K562 (cell line): ENCODE results near the gene ETDC. TPM values are rescaled to one million over a fixed set of nuclear protein-coding genes. Genes with fewer than 3 reads are reported as not detected.

Experiments used
- ATAC-seq: fragments of 200-7000 bp; cut with Tn5 transposase; 3 replicates; pipeline ENCODE4 v1.9.1; 2020; ENCODE audit warnings: moderate library complexity
- BruUV-seq: library from RNA; stranded (reverse); fragments of 400-500 nt; replicated peaks from 2 replicates; lab custom pipeline; 2021; lab: Mats Ljungman, UMichigan
- CTCF ChIA-PET: fragments of 300-600 bp; formaldehyde crosslinking; extraction: SDS; loops from one replicate; lab custom pipeline; 2021; ENCODE audit warnings: low intra/inter-chr PET ratio; lab: Yijun Ruan, JAX
- POLR2A ChIA-PET: fragments of 300-600, 350-650 bp; sonication (Branson Sonifier 250); formaldehyde crosslinking; extraction: SDS; loops from one replicate; lab custom pipeline; 2021; ENCODE audit warnings: antibody characterized with exemption, inconsistent platforms; lab: Yijun Ruan, JAX
- DNase-seq, 4 experiments: peaks; one replicate each; pipeline versions ENCODE4 v3.0.0 to v3.0.0-alpha.2; 2011 to 2018; ENCODE audit warnings: low spot score in 3 of 4, mixed read lengths in 3 of 4; ENCODE audit errors: extremely low read depth in 1 of 4
- FAIRE-seq: peaks from 2 replicates; lab custom pipeline; 2011; peaks lifted over from hg19 to GRCh38; lab: Jason Lieb, UNC
- H2AFZ ChIP-seq: 2 replicates; pipeline ENCODE4 v1.6.0; 2011; ENCODE audit warnings: low read depth, low read length, control low read depth, inconsistent platforms
- H3K27ac ChIP-seq: fragments of 200-600 bp; 3 replicates; pipeline ENCODE4 v1.8.0; 2011; ENCODE audit warnings: low read depth, mild to moderate bottlenecking, control low read depth, inconsistent platforms, low read length, moderate library complexity, mixed read lengths; ENCODE audit errors: extremely low read depth
- H3K27me3 ChIP-seq, 2 experiments: fragments of 300-600 bp in 1 of 2; 2 replicates in 1 of 2; 3 replicates in 1 of 2; pipeline versions ENCODE4 v1.6.0 to v1.8.0; 2011; ENCODE audit warnings: inconsistent platforms in 2 of 2, low read length in 2 of 2, mild to moderate bottlenecking in 1 of 2, mixed read lengths in 1 of 2, moderate library complexity in 1 of 2; ENCODE audit not compliant: control insufficient read depth in 2 of 2, insufficient read depth in 2 of 2
- H3K36me3 ChIP-seq: fragments of 300-600 bp; 3 replicates; pipeline ENCODE4 v1.8.0; 2011; ENCODE audit warnings: mild to moderate bottlenecking, low read length, inconsistent platforms; ENCODE audit not compliant: control insufficient read depth, insufficient read depth
- H3K4me1 ChIP-seq, 2 experiments: fragments of 200-600 bp in 1 of 2; replicated peaks in 1 of 2; 2 replicates in 1 of 2; 3 replicates in 1 of 2; pipeline versions ENCODE4 v1.5.1 to v1.8.0; 2011; ENCODE audit warnings: inconsistent platforms in 2 of 2, low read length in 2 of 2, mild to moderate bottlenecking in 1 of 2, mixed read lengths in 1 of 2, moderate library complexity in 1 of 2; ENCODE audit not compliant: control insufficient read depth in 2 of 2, insufficient read depth in 2 of 2
- H3K4me2 ChIP-seq: 2 replicates; pipeline ENCODE4 v1.6.1; 2011; ENCODE audit warnings: low read length, control low read depth, inconsistent platforms, mixed read lengths; ENCODE audit not compliant: insufficient read depth
- H3K4me3 ChIP-seq: fragments of 200-600 bp; sonication (generic), shearing (Covaris generic); 2 replicates; pipeline ENCODE4 v1.5.1; 2016; ENCODE audit warnings: control low read depth, inconsistent platforms
- H3K79me2 ChIP-seq: fragments of 200-600 bp; 3 replicates; pipeline ENCODE4 v1.8.0; 2011; ENCODE audit warnings: low read length, inconsistent platforms; ENCODE audit not compliant: control insufficient read depth, insufficient read depth
- H3K9ac ChIP-seq, 2 experiments: 2 replicates each; pipeline versions ENCODE4 v1.6.0 to v1.6.1; 2011; ENCODE audit warnings: low read depth in 2 of 2, low read length in 2 of 2, control low read depth in 1 of 2, inconsistent platforms in 1 of 2, mild to moderate bottlenecking in 1 of 2, mixed read lengths in 1 of 2; ENCODE audit not compliant: insufficient read depth in 1 of 2
- H3K9me1 ChIP-seq: one replicate; pipeline ENCODE4 v1.6.0; 2011; ENCODE audit warnings: inconsistent platforms, mild to moderate bottlenecking, low read length, moderate library complexity; ENCODE audit not compliant: control insufficient read depth, insufficient read depth
- H3K9me3 ChIP-seq: replicated peaks from 2 replicates; pipeline ENCODE4 v1.5.1; 2011; ENCODE audit warnings: low read depth, low read length, inconsistent platforms; ENCODE audit not compliant: control insufficient read depth, insufficient read depth
- H4K20me1 ChIP-seq: replicated peaks from 2 replicates; pipeline ENCODE4 v1.6.1; 2011; ENCODE audit warnings: low read length, inconsistent platforms, mixed read lengths; ENCODE audit not compliant: control insufficient read depth, insufficient read depth
- CBFB ChIP-seq: sonication (generic); formaldehyde crosslinking; IDR thresholded peaks from 2 replicates; pipeline ENCODE4 v1.4.0; 2020; ENCODE audit warnings: mild to moderate bottlenecking, missing genetic modification reagents
- CEBPG ChIP-seq, 3 experiments: fragments of 200-800 bp in 1 of 3; sonication (Bioruptor generic) in 1 of 3; sonication (generic) in 1 of 3; formaldehyde crosslinking in 1 of 3; IDR thresholded peaks in 2 of 3; conservative IDR thresholded peaks in 1 of 3; 2 replicates each; pipeline versions ENCODE4 v1.6.1 to v1.8.0; 2016 to 2022; ENCODE audit warnings: missing compliant biosample characterization in 2 of 3, missing genetic modification characterization in 2 of 3, mild to moderate bottlenecking in 1 of 3, missing genetic modification reagents in 1 of 3
- GTF2E2 ChIP-seq: fragments of 200-800 bp; sonication (Bioruptor generic); IDR thresholded peaks from 2 replicates; pipeline ENCODE4 v1.6.1; 2016; ENCODE audit warnings: missing genetic modification characterization, missing compliant biosample characterization
- HEY1 ChIP-seq: fragments of 250-450 bp; sonication (Bioruptor Pico); IDR thresholded peaks from 2 replicates; pipeline ENCODE4 v1.5.0; 2020; ENCODE audit warnings: mild to moderate bottlenecking, moderate library complexity, borderline replicate concordance
- LCOR ChIP-seq: sonication (generic); formaldehyde crosslinking; IDR thresholded peaks from 2 replicates; pipeline ENCODE4 v1.8.0; 2022; ENCODE audit warnings: mild to moderate bottlenecking, missing genetic modification reagents
- MCM2 ChIP-seq: fragments of 450-650 bp; IDR thresholded peaks from 2 replicates; pipeline ENCODE4 v1.6.1; 2017; ENCODE audit warnings: low read depth, mild to moderate bottlenecking
- MCM7 ChIP-seq, 2 experiments: fragments of 450-650 bp; IDR thresholded peaks; 2 replicates each; pipeline ENCODE4 v1.6.1; 2016 to 2018
- STAG1 ChIP-seq: sonication (generic); formaldehyde crosslinking; IDR thresholded peaks from 2 replicates; pipeline ENCODE4 v1.5.0; 2020; ENCODE audit warnings: missing genetic modification reagents, borderline replicate concordance
- ZNF12 ChIP-seq: sonication (generic); formaldehyde crosslinking; IDR thresholded peaks from 2 replicates; pipeline ENCODE4 v1.4.0; 2020; ENCODE audit warnings: mild to moderate bottlenecking, missing genetic modification reagents
- ZNF165 ChIP-seq: fragments of 250-450 bp; sonication (Bioruptor Pico); IDR thresholded peaks from 2 replicates; pipeline ENCODE4 v1.4.0; 2020; ENCODE audit warnings: borderline replicate concordance
- ZNF253 ChIP-seq: fragments of 250-450 bp; sonication (Bioruptor Pico); conservative IDR thresholded peaks from 2 replicates; pipeline ENCODE4 v1.6.1; 2021; ENCODE audit warnings: mild to moderate bottlenecking
- ZNF668 ChIP-seq: fragments of 250-450 bp; sonication (Bioruptor Pico); IDR thresholded peaks from 2 replicates; pipeline ENCODE4 v1.8.0; 2022; ENCODE audit warnings: mild to moderate bottlenecking, inconsistent platforms
- WGBS: fragments of 100-300 bp; shearing (Covaris generic); methylation state at CpG from one replicate; pipeline ENCODE4 v1.1.6; 2016; ENCODE audit warnings: low coverage, mixed read lengths; ENCODE audit not compliant: insufficient coverage; ENCODE audit errors: missing lambda C conversion rate; 5-methylcytosine and 5-hydroxymethylcytosine counted together
- in situ Hi-C: fragments of 300-500 bp; cut with MboI; formaldehyde crosslinking; loops from 4 replicates; pipeline ENCODE4 v1.15.0; 2018; ENCODE audit warnings: inconsistent platforms, mixed read lengths
- intact Hi-C: fragments of 100-400 bp; cut with micrococcal nuclease; formaldehyde crosslinking; loops from 2 replicates; pipeline ENCODE4 v1.14.2; 2022
- polyA plus RNA-seq, 8 experiments: library from polyadenylated mRNA; depleted of rRNA in 4 of 8; stranded (reverse) in 5 of 8; unstranded in 3 of 8; fragments of >200 nt; fragmentation: Nextera tagmentation in 2 of 8; fragmentation: Illumina TruSeq in 1 of 8; extraction: Ambion mirVana in 2 of 8; extraction: Trizol in 1 of 8; gene quantifications; 2 replicates each; pipeline versions ENCODE4 v1.2.1 to v1.2.3, GENCODE V29; 2011 to 2014; ENCODE audit warnings: inconsistent platforms in 1 of 8, missing spikeins in 1 of 8
- total RNA-seq, 7 experiments: library from RNA; depleted of rRNA in 6 of 7; stranded (reverse); fragments of >200 nt in 6 of 7; fragmentation: Illumina TruSeq in 2 of 7; extraction: Trizol in 2 of 7; gene quantifications; 2 replicates each; pipeline versions ENCODE4 v1.2.1 to v1.2.3, GENCODE V29; 2011 to 2021; ENCODE audit warnings: low replicate concordance in 1 of 7
- TF ChIP-seq, protein P1 (sequence below): fragments of 250-450 bp; sonication (Bioruptor Pico); IDR thresholded peaks from 2 replicates; pipeline ENCODE4 v1.5.1; 2021; ENCODE audit warnings: mild to moderate bottlenecking

ETDC gene
- total and polyA plus RNA-seq, 9 of the 15 experiments (the other 6 are each of a cell fraction or from before 2014, with no cell fraction given): not detected

- TF ChIP-seq ZNF668 (CRISPR knock-in tag) (no peak), CEBPG (CRISPR knock-in tag; IDR thresholded peaks at IDR 0.05) (no peak), CEBPG (tag; conservative IDR thresholded peaks at IDR 0.05 in 1 of 2, IDR thresholded peaks at IDR 0.05 in 1 of 2) (no peak), ZNF253 (CRISPR knock-in tag) (no peak), CBFB (CRISPR knock-in tag) (no peak), STAG1 (CRISPR knock-in tag) (no peak), MCM7 (IDR thresholded peaks at IDR 0.05) (no peak), MCM2 (no peak), LCOR (CRISPR knock-in tag) (no peak)
Measured at GRCh38 chrX:135330706-135331105, 21.4 kb downstream of the ETDC start (continued).

- WGBS: 24% methylated on average over 2 of the region's 2 CpGs
Measured at GRCh38 chrX:135331525-135331924, 22.2 kb downstream of the ETDC start.

More at GRCh38 chrX:135331525-135331924, 22.2 kb downstream of the ETDC start:
- intact Hi-C loops: no loop called here
- no peak for FAIRE-seq
- H3K4me3 ChIP-seq: no peak overlapping the region
- in situ Hi-C loops: no loop called here
- H3K27ac ChIP-seq: no peak overlapping the region
- no peaks in the 10 kb centered on the region; the same call in 1 of the 2 replicates for H3K9me3 ChIP-seq
- no peaks in the 10 kb centered on the region for H3K27me3 ChIP-seq
- no peak for DNase-seq
- no peak for TF ChIP-seq ZNF12 (CRISPR knock-in tag)
- no peak for TF ChIP-seq HEY1 (CRISPR knock-in tag)
- TF ChIP-seq, protein P1, sequence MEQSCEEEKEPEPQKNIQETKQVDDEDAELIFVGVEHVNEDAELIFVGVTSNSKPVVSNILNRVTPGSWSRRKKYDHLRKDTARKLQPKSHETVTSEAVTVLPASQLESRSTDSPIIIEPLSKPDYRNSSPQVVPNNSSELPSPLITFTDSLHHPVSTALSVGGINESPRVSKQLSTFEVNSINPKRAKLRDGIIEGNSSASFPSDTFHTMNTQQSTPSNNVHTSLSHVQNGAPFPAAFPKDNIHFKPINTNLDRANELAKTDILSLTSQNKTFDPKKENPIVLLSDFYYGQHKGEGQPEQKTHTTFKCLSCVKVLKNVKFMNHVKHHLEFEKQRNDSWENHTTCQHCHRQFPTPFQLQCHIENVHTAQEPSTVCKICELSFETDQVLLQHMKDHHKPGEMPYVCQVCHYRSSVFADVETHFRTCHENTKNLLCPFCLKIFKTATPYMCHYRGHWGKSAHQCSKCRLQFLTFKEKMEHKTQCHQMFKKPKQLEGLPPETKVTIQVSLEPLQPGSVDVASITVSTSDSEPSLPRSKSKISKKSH (CRISPR knock-in tag): no peak
- TF ChIP-seq GTF2E2 (tag): no peak
- no peak for TF ChIP-seq ZNF165 (CRISPR knock-in tag)
- ChIA-PET POLR2A (interaction anchor here (0.6 kb wide), 1 partner anchor 39 kb away, joined by 3 read pairs; no protein-coding TSS in a partner anchor), CTCF (no interaction called here)
- no peak overlapping the region for H3K4me2 ChIP-seq
- ATAC-seq: no peak
- H3K9me1 ChIP-seq: no peaks in the 10 kb centered on the region
- H3K36me3 ChIP-seq: no peaks in the 10 kb centered on the region; the same call in 2 of the 3 replicates
- H3K79me2 ChIP-seq: no peaks in the 10 kb centered on the region
- no peaks in the 10 kb centered on the region for H3K4me1 ChIP-seq
- H3K9ac ChIP-seq: no peak overlapping the region
- no TSS peak for BruUV-seq
- no peaks in the 10 kb centered on the region for H4K20me1 ChIP-seq
- H2AFZ ChIP-seq: no peak overlapping the region
